K562 (cell line): ENCODE measurements around the gene C7. TPM values are rescaled to one million over a fixed set of nuclear protein-coding genes. Genes with fewer than 3 reads are reported as not detected.

Source experiments
- ARNT ChIP-seq, 2 experiments: fragments of 450-650 bp; IDR thresholded peaks; 2 replicates each; pipeline ENCODE4 v1.6.1; 2016; ENCODE audit warnings: mild to moderate bottlenecking in 1 of 2
- ATF4 ChIP-seq: fragments of 450-650 bp; formaldehyde crosslinking; IDR thresholded peaks from 2 replicates; pipeline ENCODE4 v1.4.0; 2022; ENCODE audit warnings: mild to moderate bottlenecking, moderate library complexity
- DIDO1 ChIP-seq: fragments of 450-650 bp; IDR thresholded peaks from 2 replicates; pipeline ENCODE4 v1.6.1; 2016; ENCODE audit warnings: low read depth, missing biosample characterization, missing genetic modification characterization
- ELF2 ChIP-seq: fragments of 250-450 bp; sonication (Bioruptor Pico); IDR thresholded peaks from 2 replicates; pipeline ENCODE4 v1.5.0; 2021; ENCODE audit warnings: mild to moderate bottlenecking
- ETS2 ChIP-seq: IDR thresholded peaks from 2 replicates; pipeline ENCODE4 v1.6.1; 2016; ENCODE audit warnings: borderline replicate concordance, missing genetic modification characterization, mild to moderate bottlenecking, moderate library complexity, missing compliant biosample characterization; ENCODE audit not compliant: poor library complexity, severe bottlenecking
- EZH2 ChIP-seq: IDR thresholded peaks from 2 replicates; pipeline ENCODE4 v1.6.1; 2012; ENCODE audit warnings: low read depth, mild to moderate bottlenecking, inconsistent platforms, low read length, borderline replicate concordance
- KAT2B ChIP-seq: IDR thresholded peaks from one replicate; pipeline ENCODE4 v1.6.1; 2012; ENCODE audit warnings: low read depth, mild to moderate bottlenecking, control low read depth, inconsistent platforms, low read length, moderate library complexity
- KDM1A ChIP-seq, 2 experiments: fragments of 450-650 bp; IDR thresholded peaks; 2 replicates each; pipeline ENCODE4 v1.6.1; 2016; ENCODE audit warnings: mild to moderate bottlenecking in 2 of 2
- KDM5B ChIP-seq: fragments of 200-600 bp; sonication (generic); IDR thresholded peaks from 2 replicates; pipeline ENCODE4 v1.6.1; 2012; ENCODE audit warnings: low read depth, mild to moderate bottlenecking, moderate library complexity, low read length, control low read depth, inconsistent platforms; ENCODE audit not compliant: insufficient replicate concordance
- RCOR1 ChIP-seq, 2 experiments: IDR thresholded peaks; 2 replicates each; pipeline ENCODE4 v1.6.1; 2012; ENCODE audit warnings: low read depth in 2 of 2, low read length in 2 of 2, borderline replicate concordance in 1 of 2, improper control_type of control experiment in 1 of 2
- SPI1 ChIP-seq: IDR thresholded peaks from 2 replicates; pipeline ENCODE4 v1.6.1; 2011; ENCODE audit warnings: low read depth, low read length, control low read depth, borderline replicate concordance
- STAT5A ChIP-seq: IDR thresholded peaks from 2 replicates; pipeline ENCODE4 v1.6.1; 2012; ENCODE audit warnings: low read length, inconsistent platforms, borderline replicate concordance
- UBTF ChIP-seq, 2 experiments: IDR thresholded peaks; 2 replicates each; pipeline ENCODE4 v1.6.1; 2012; ENCODE audit warnings: improper control_type of control experiment in 2 of 2, low read depth in 2 of 2, low read length in 2 of 2, borderline replicate concordance in 1 of 2
- VEZF1 ChIP-seq: fragments of 200-800 bp; sonication (Bioruptor generic); IDR thresholded peaks from 2 replicates; pipeline ENCODE4 v1.6.1; 2017; ENCODE audit warnings: missing genetic modification characterization, missing compliant biosample characterization
- ZBTB33 ChIP-seq: sonication (generic); formaldehyde crosslinking; IDR thresholded peaks from 2 replicates; pipeline ENCODE4 v1.8.1; 2023; ENCODE audit warnings: mild to moderate bottlenecking, missing genetic modification reagents
- ZKSCAN3 ChIP-seq: fragments of 250-450 bp; sonication (Bioruptor Pico); IDR thresholded peaks from 2 replicates; pipeline ENCODE4 v1.4.0; 2020
- ZNF121 ChIP-seq: sonication (generic); formaldehyde crosslinking; conservative IDR thresholded peaks from 2 replicates; pipeline ENCODE4 v1.8.0; 2022; ENCODE audit warnings: missing genetic modification reagents
- ZNF232 ChIP-seq: sonication (generic); formaldehyde crosslinking; IDR thresholded peaks from 2 replicates; pipeline ENCODE4 v1.8.0; 2022; ENCODE audit warnings: mild to moderate bottlenecking, missing genetic modification reagents
- ZNF253 ChIP-seq: fragments of 250-450 bp; sonication (Bioruptor Pico); conservative IDR thresholded peaks from 2 replicates; pipeline ENCODE4 v1.6.1; 2021; ENCODE audit warnings: mild to moderate bottlenecking
- polyA plus RNA-seq, 8 experiments: library from polyadenylated mRNA; depleted of rRNA in 4 of 8; stranded (reverse) in 5 of 8; unstranded in 3 of 8; fragments of >200 nt; fragmentation: Nextera tagmentation in 2 of 8; fragmentation: Illumina TruSeq in 1 of 8; extraction: Ambion mirVana in 2 of 8; extraction: Trizol in 1 of 8; gene quantifications; 2 replicates each; pipeline versions ENCODE4 v1.2.1 to v1.2.3, GENCODE V29; 2011 to 2014; ENCODE audit warnings: inconsistent platforms in 1 of 8, missing spikeins in 1 of 8
- total RNA-seq, 7 experiments: library from RNA; depleted of rRNA in 6 of 7; stranded (reverse); fragments of >200 nt in 6 of 7; fragmentation: Illumina TruSeq in 2 of 7; extraction: Trizol in 2 of 7; gene quantifications; 2 replicates each; pipeline versions ENCODE4 v1.2.1 to v1.2.3, GENCODE V29; 2011 to 2021; ENCODE audit warnings: low replicate concordance in 1 of 7

C7 gene
- total and polyA plus RNA-seq, 9 of the 15 experiments (the other 6 are each of a cell fraction or from before 2014, with no cell fraction given), result 0.82 TPM; not detected in 8

GRCh38 chr5:40879163-40879942 is 29.9 kb upstream of the C7 start (continued):
- TF ChIP-seq VEZF1 (CRISPR knock-in tag) (peak; percentile 33; the same call in 1 of the 2 replicates), ZBTB33 (CRISPR knock-in tag) (no peak), KAT2B (no peak), ETS2 (tag) (no peak), KDM1A (IDR thresholded peaks at IDR 0.05) (no peak), KDM5B (no peak), ATF4 (CRISPR knock-in tag) (no peak), ZNF232 (CRISPR knock-in tag) (no peak), ZNF121 (CRISPR knock-in tag) (no peak), ZNF253 (CRISPR knock-in tag) (no peak), ARNT (IDR thresholded peaks at IDR 0.05) (peak in 1 of 2 experiments; percentile 65; a peak in 1 of 4 replicates), STAT5A (no peak), EZH2 (no peak), RCOR1 (IDR thresholded peaks at IDR 0.05; ENCODE audit: borderline replicate concordance in 1 of 2, low read depth in 2 of 2, low read length in 2 of 2) (no peak), SPI1 (no peak), ZKSCAN3 (no peak), ELF2 (CRISPR knock-in tag) (no peak), UBTF (IDR thresholded peaks at IDR 0.05; ENCODE audit: borderline replicate concordance in 1 of 2, low read depth in 2 of 2, low read length in 2 of 2) (no peak), DIDO1 (tag) (no peak)
